Loucy (cell line): ENCODE data around the gene ALB.

Experiments used
- H2AFZ ChIP-seq: fragments of 200-600 bp; sonication (generic); 2 replicates; pipeline ENCODE4 v1.6.0; 2016; ENCODE audit warnings: antibody characterized with exemption, mild to moderate bottlenecking, low read length, moderate library complexity
- H3F3A ChIP-seq: fragments of 200-600 bp; 2 replicates; pipeline ENCODE4 v1.6.0; 2016; ENCODE audit warnings: antibody characterized with exemption, low read depth, mild to moderate bottlenecking
- H3K27me3 ChIP-seq: fragments of 200-600 bp; sonication (generic); 2 replicates; pipeline ENCODE4 v1.6.1; 2014; ENCODE audit warnings: low read length, mild to moderate bottlenecking; ENCODE audit not compliant: insufficient read depth, poor library complexity, severe bottlenecking
- H3K36me3 ChIP-seq: fragments of 200-600 bp; sonication (generic); 2 replicates; pipeline ENCODE4 v1.6.1; 2016; ENCODE audit warnings: low read length; ENCODE audit not compliant: insufficient read depth
- H3K4me1 ChIP-seq: fragments of 200-600 bp; sonication (generic); 2 replicates; pipeline ENCODE4 v1.5.1; 2014; ENCODE audit warnings: low read length, mild to moderate bottlenecking; ENCODE audit not compliant: insufficient read depth, poor library complexity, severe bottlenecking
- H3K4me2 ChIP-seq: fragments of 200-600 bp; sonication (generic); 2 replicates; pipeline ENCODE4 v1.6.0; 2014; ENCODE audit warnings: antibody characterized with exemption, low read length, low read depth, mild to moderate bottlenecking; ENCODE audit not compliant: poor library complexity, severe bottlenecking
- H3K4me3 ChIP-seq: fragments of 200-600 bp; sonication (generic); 2 replicates; pipeline ENCODE4 v1.5.1; 2014; ENCODE audit warnings: low read length, mild to moderate bottlenecking, mixed read lengths; ENCODE audit not compliant: poor library complexity, severe bottlenecking
- H3K79me2 ChIP-seq: fragments of 200-600 bp; sonication (generic); 2 replicates; pipeline ENCODE4 v1.6.1; 2014; ENCODE audit warnings: low read length; ENCODE audit not compliant: insufficient read depth
- H3K9ac ChIP-seq: fragments of 200-600 bp; sonication (generic); 2 replicates; pipeline ENCODE4 v1.6.0; 2014; ENCODE audit warnings: mild to moderate bottlenecking, low read depth, low read length, moderate library complexity; ENCODE audit not compliant: poor library complexity, severe bottlenecking
- H3K9me2 ChIP-seq: fragments of 200-600 bp; sonication (generic); replicated peaks from 2 replicates; pipeline ENCODE4 v1.6.1; 2016; ENCODE audit warnings: low read depth, low read length, mixed read lengths
- H3K9me3 ChIP-seq: fragments of 200-600 bp; sonication (generic); 2 replicates; pipeline ENCODE4 v1.6.1; 2014; ENCODE audit warnings: mild to moderate bottlenecking, antibody characterized with exemption, low read length, low read depth; ENCODE audit not compliant: insufficient read depth
- H4K20me1 ChIP-seq: fragments of 200-600 bp; sonication (generic); 2 replicates; pipeline ENCODE4 v1.6.0; 2014; ENCODE audit warnings: antibody characterized with exemption, low read length, mild to moderate bottlenecking; ENCODE audit not compliant: insufficient read depth, poor library complexity, severe bottlenecking
- EZH2phosphoT487 ChIP-seq: fragments of 200-600 bp; IDR thresholded peaks from 2 replicates; pipeline ENCODE4 v1.6.1; 2018; ENCODE audit warnings: antibody characterized with exemption, mild to moderate bottlenecking, moderate library complexity, borderline replicate concordance
- TF ChIP-seq, protein P1 (sequence below): fragments of 200-600 bp; sonication (generic); conservative IDR thresholded peaks from 2 replicates; pipeline ENCODE4 v1.5.1; 2014; ENCODE audit warnings: mild to moderate bottlenecking, antibody characterized with exemption, low read length

The ALB gene

DNA sequence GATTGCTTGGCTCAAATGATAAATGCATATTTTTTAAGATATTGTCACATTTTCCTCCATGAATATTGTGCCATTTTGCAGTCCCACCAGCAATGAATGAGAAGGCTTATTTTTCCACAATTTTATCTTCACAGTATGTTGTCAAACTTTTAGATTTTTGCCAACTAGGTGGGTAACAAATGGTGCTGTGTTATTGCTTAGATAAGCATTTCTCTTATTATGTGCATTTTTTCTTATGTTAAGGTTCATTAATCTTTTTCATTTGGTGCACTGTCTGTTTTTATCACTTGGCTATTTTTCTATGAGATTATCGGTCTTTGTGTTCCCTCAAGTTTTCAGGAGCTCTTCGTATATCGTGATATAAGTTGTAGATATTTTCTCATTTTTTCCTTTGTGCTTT, 64.1 kb downstream of the ALB start:
- Histone ChIP-seq H3K36me3 (no peaks in the 10 kb centered on the region), H3K9me2 (no peaks in the 10 kb centered on the region), H3K79me2 (no peaks in the 10 kb centered on the region), H3K4me1 (no peaks in the 10 kb centered on the region), H3F3A (no peaks in the 10 kb centered on the region), H3K9ac (no peak overlapping the region), H2AFZ (no peak overlapping the region), H3K27me3 (no peaks in the 10 kb centered on the region), H4K20me1 (no peaks in the 10 kb centered on the region), H3K4me3 (no peak overlapping the region), H3K4me2 (no peak overlapping the region), H3K9me3 (no peaks in the 10 kb centered on the region; the same call in 1 of the 2 replicates)
- TF ChIP-seq, protein P1, sequence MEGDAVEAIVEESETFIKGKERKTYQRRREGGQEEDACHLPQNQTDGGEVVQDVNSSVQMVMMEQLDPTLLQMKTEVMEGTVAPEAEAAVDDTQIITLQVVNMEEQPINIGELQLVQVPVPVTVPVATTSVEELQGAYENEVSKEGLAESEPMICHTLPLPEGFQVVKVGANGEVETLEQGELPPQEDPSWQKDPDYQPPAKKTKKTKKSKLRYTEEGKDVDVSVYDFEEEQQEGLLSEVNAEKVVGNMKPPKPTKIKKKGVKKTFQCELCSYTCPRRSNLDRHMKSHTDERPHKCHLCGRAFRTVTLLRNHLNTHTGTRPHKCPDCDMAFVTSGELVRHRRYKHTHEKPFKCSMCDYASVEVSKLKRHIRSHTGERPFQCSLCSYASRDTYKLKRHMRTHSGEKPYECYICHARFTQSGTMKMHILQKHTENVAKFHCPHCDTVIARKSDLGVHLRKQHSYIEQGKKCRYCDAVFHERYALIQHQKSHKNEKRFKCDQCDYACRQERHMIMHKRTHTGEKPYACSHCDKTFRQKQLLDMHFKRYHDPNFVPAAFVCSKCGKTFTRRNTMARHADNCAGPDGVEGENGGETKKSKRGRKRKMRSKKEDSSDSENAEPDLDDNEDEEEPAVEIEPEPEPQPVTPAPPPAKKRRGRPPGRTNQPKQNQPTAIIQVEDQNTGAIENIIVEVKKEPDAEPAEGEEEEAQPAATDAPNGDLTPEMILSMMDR, result no peak
- TF ChIP-seq EZH2phosphoT487, result no peak

DNA sequence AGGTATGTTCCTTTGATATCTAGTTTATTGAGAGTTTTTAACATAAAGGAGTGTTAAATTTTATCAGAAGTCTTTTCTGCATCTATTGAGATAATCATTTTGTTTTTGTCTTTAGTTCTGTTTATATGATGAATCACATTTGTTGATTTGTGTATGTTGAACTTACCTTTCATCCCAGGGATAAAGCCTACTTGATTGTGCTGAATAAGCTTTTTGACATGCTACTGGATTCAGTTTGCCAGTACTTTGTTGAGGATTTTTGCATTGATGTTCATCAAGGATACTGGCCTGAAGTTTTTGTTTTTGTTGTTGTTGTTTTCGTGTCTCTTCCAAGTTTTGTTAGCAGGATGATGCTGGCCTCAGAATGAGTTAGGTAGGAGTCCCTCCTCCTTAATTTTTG, 66.6 kb downstream of the ALB start:
- Histone ChIP-seq H3K9me2 (no peaks in the 10 kb centered on the region), H3K27me3 (no peaks in the 10 kb centered on the region), H3K4me3 (no peak overlapping the region), H3K36me3 (no peaks in the 10 kb centered on the region), H3K4me1 (no peaks in the 10 kb centered on the region), H4K20me1 (no peaks in the 10 kb centered on the region), H2AFZ (no peak overlapping the region), H3K9ac (no peak overlapping the region), H3F3A (no peaks in the 10 kb centered on the region), H3K79me2 (no peaks in the 10 kb centered on the region), H3K4me2 (no peak overlapping the region), H3K9me3 (no peaks in the 10 kb centered on the region; the same call in 1 of the 2 replicates)
- no peak for TF ChIP-seq EZH2phosphoT487
- TF ChIP-seq, protein P1, result no peak
